H1 (cell line): ENCODE results near the gene BOLA1. TPM values are rescaled to one million over a fixed set of nuclear protein-coding genes. Genes with fewer than 3 reads are reported as not detected.

Experiments
- CTCF ChIA-PET: fragments of 300-600 bp; sonication (Branson Sonifier 250); formaldehyde crosslinking; loops from one replicate; lab custom pipeline; 2021; ENCODE audit not compliant: partially characterized antibody; lab: Charles Lee
- POLR2A ChIA-PET: fragments of 300-600 bp; sonication (Branson Sonifier 250); formaldehyde crosslinking; loops from one replicate; lab custom pipeline; 2021; ENCODE audit warnings: inconsistent platforms; ENCODE audit not compliant: partially characterized antibody; lab: Charles Lee
- DNase-seq, 2 experiments: peaks; one replicate each; pipeline versions ENCODE4 v3.0.0 to v3.0.0-alpha.2; 2010 to 2022; ENCODE audit warnings: low spot score in 2 of 2, low read depth in 1 of 2, mixed read lengths in 1 of 2
- FAIRE-seq: peaks from 2 replicates; lab custom pipeline; 2011; peaks lifted over from hg19 to GRCh38; lab: Jason Lieb, UNC
- H2AFZ ChIP-seq: 2 replicates; pipeline ENCODE4 v1.8.1; 2012; ENCODE audit warnings: low read length, inconsistent platforms
- H2AK5ac ChIP-seq: 2 replicates; pipeline ENCODE4 v1.6.1; 2013; ENCODE audit warnings: low read depth, low read length
- H2BK120ac ChIP-seq: replicated peaks from 2 replicates; pipeline ENCODE3; 2013; ENCODE audit warnings: low read depth, low read length, inconsistent platforms
- H2BK12ac ChIP-seq: 2 replicates; pipeline ENCODE4 v1.6.1; 2013; ENCODE audit warnings: low read depth, low read length
- H2BK15ac ChIP-seq: 2 replicates; pipeline ENCODE4 v1.6.1; 2013; ENCODE audit warnings: low read length
- H2BK20ac ChIP-seq: 2 replicates; pipeline ENCODE4 v1.6.1; 2013; ENCODE audit warnings: low read length
- H2BK5ac ChIP-seq: 2 replicates; pipeline ENCODE4 v1.6.1; 2013; ENCODE audit warnings: low read depth, low read length
- H3K14ac ChIP-seq: 2 replicates; pipeline ENCODE4 v1.6.1; 2013; ENCODE audit warnings: inconsistent platforms; ENCODE audit not compliant: insufficient read length
- H3K18ac ChIP-seq: 2 replicates; pipeline ENCODE4 v1.6.1; 2013; ENCODE audit warnings: low read length; ENCODE audit errors: extremely low read depth
- H3K23ac ChIP-seq: 2 replicates; pipeline ENCODE4 v1.6.1; 2013; ENCODE audit warnings: inconsistent platforms; ENCODE audit not compliant: insufficient read length
- H3K23me2 ChIP-seq: 2 replicates; pipeline ENCODE4 v1.6.1; 2013; ENCODE audit warnings: low read depth, low read length
- H3K27ac ChIP-seq: 2 replicates; pipeline ENCODE4 v1.6.1; 2011; ENCODE audit warnings: low read depth, low read length, inconsistent platforms
- H3K27me3 ChIP-seq, 4 experiments: replicated peaks in 1 of 4; 1 replicate in 1 of 4; 2 replicates in 3 of 4; pipeline versions ENCODE4 v1.6.1 to v1.8.1; 2011 to 2013; ENCODE audit warnings: low read length in 3 of 4, mild to moderate bottlenecking in 3 of 4, inconsistent platforms in 2 of 4, mixed read lengths in 2 of 4, moderate library complexity in 1 of 4; ENCODE audit not compliant: control insufficient read depth in 3 of 4, insufficient read depth in 3 of 4; ENCODE audit errors: extremely low read depth in 1 of 4
- H3K36me3 ChIP-seq, 4 experiments: 2 replicates each; pipeline versions ENCODE4 v1.6.1 to v1.8.1; 2011 to 2013; ENCODE audit warnings: mild to moderate bottlenecking in 4 of 4, low read length in 3 of 4, moderate library complexity in 2 of 4, control low read depth in 1 of 4, inconsistent platforms in 1 of 4; ENCODE audit not compliant: insufficient read depth in 4 of 4, control insufficient read depth in 2 of 4
- H3K4ac ChIP-seq: replicated peaks from 2 replicates; pipeline ENCODE3; 2013; ENCODE audit warnings: low read length, low read depth, mixed read lengths, inconsistent platforms; ENCODE audit not compliant: insufficient read length
- H3K4me1 ChIP-seq, 4 experiments: replicated peaks in 1 of 4; 1 replicate in 1 of 4; 2 replicates in 3 of 4; pipeline versions ENCODE4 v1.6.1 to v1.8.1; 2011 to 2013; ENCODE audit warnings: low read length in 3 of 4, inconsistent platforms in 2 of 4, mixed read lengths in 1 of 4; ENCODE audit not compliant: insufficient read depth in 4 of 4, control insufficient read depth in 3 of 4
- H3K4me2 ChIP-seq, 2 experiments: 2 replicates each; pipeline versions ENCODE4 v1.6.1 to v1.8.1; 2011 to 2013; ENCODE audit warnings: low read depth in 2 of 2, low read length in 2 of 2, control low read depth in 1 of 2, inconsistent platforms in 1 of 2, mild to moderate bottlenecking in 1 of 2; ENCODE audit not compliant: insufficient read depth in 1 of 2
- H3K4me3 ChIP-seq, 4 experiments: fragments of 200-600, 300-600 bp in 1 of 4; sonication (generic), shearing (Covaris generic), sonication (Bioruptor Twin) in 1 of 4; 2 replicates each; pipeline versions ENCODE4 v1.5.1 to v1.8.1; 2011 to 2016; ENCODE audit warnings: low read length in 4 of 4, low read depth in 3 of 4, control low read depth in 2 of 4, inconsistent platforms in 2 of 4, mild to moderate bottlenecking in 2 of 4, mixed read lengths in 1 of 4, moderate library complexity in 1 of 4; ENCODE audit not compliant: insufficient read depth in 2 of 4; ENCODE audit errors: extremely low read depth in 1 of 4
- H3K56ac ChIP-seq: replicated peaks from 2 replicates; pipeline ENCODE3; 2013; ENCODE audit warnings: low read depth, mild to moderate bottlenecking, mixed read lengths, low read length, inconsistent platforms; ENCODE audit not compliant: insufficient read length
- H3K79me1 ChIP-seq: 2 replicates; pipeline ENCODE4 v1.6.1; 2013; ENCODE audit warnings: low read depth, low read length, control low read depth
- H3K79me2 ChIP-seq, 2 experiments: 2 replicates each; pipeline versions ENCODE4 v1.6.1 to v1.8.1; 2012 to 2013; ENCODE audit warnings: low read length in 2 of 2, mild to moderate bottlenecking in 2 of 2, inconsistent platforms in 1 of 2; ENCODE audit not compliant: insufficient read depth in 2 of 2, control insufficient read depth in 1 of 2
- H3K9ac ChIP-seq, 4 experiments: replicated peaks in 1 of 4; 1 replicate in 1 of 4; 2 replicates in 3 of 4; pipeline versions ENCODE4 v1.6.1 to v1.8.1; 2011 to 2013; ENCODE audit warnings: low read depth in 3 of 4, low read length in 3 of 4, control low read depth in 2 of 4, mild to moderate bottlenecking in 2 of 4, moderate library complexity in 2 of 4, inconsistent platforms in 1 of 4; ENCODE audit errors: extremely low read depth in 1 of 4
- H3K9me3 ChIP-seq, 2 experiments: 2 replicates each; pipeline versions ENCODE4 v1.6.1 to v1.8.1; 2012 to 2013; ENCODE audit warnings: mild to moderate bottlenecking in 2 of 2, moderate library complexity in 2 of 2, control low read depth in 1 of 2, inconsistent platforms in 1 of 2, low read depth in 1 of 2, low read length in 1 of 2, mixed read lengths in 1 of 2; ENCODE audit not compliant: insufficient read depth in 2 of 2
- H4K20me1 ChIP-seq, 2 experiments: replicated peaks in 1 of 2; 2 replicates each; pipeline versions ENCODE3 to v1.8.1; 2011 to 2013; ENCODE audit warnings: inconsistent platforms in 2 of 2, low read length in 2 of 2, mild to moderate bottlenecking in 1 of 2; ENCODE audit not compliant: insufficient read depth in 2 of 2, control insufficient read depth in 1 of 2
- H4K5ac ChIP-seq: 2 replicates; pipeline ENCODE4 v1.6.1; 2013; ENCODE audit warnings: low read length, low read depth, mixed read lengths, inconsistent platforms; ENCODE audit not compliant: insufficient read length
- H4K8ac ChIP-seq: 2 replicates; pipeline ENCODE4 v1.8.0; 2013; ENCODE audit warnings: mild to moderate bottlenecking, moderate library complexity, low read length, inconsistent platforms; ENCODE audit not compliant: insufficient read depth; ENCODE audit errors: extremely low read depth
- H4K91ac ChIP-seq: replicated peaks from 2 replicates; pipeline ENCODE3; 2013; ENCODE audit warnings: low read length, mixed read lengths, inconsistent platforms; ENCODE audit not compliant: insufficient read length
- ASH2L ChIP-seq: fragments of 200-600, 300-600 bp; sonication (generic); IDR thresholded peaks from one replicate; pipeline ENCODE4 v1.7.1; 2017; ENCODE audit warnings: low read length
- CREB1 ChIP-seq: IDR thresholded peaks from 2 replicates; pipeline ENCODE4 v1.6.1; 2012; ENCODE audit warnings: inconsistent platforms
- JUND ChIP-seq: IDR thresholded peaks from 2 replicates; pipeline ENCODE4 v1.6.1; 2011; ENCODE audit warnings: mild to moderate bottlenecking, improper control_type of control experiment, low read length
- MAX ChIP-seq: IDR thresholded peaks from 2 replicates; pipeline ENCODE4 v1.6.1; 2012; ENCODE audit warnings: inconsistent platforms
- NRF1 ChIP-seq: IDR thresholded peaks from 2 replicates; pipeline ENCODE4 v1.6.1; 2011; ENCODE audit warnings: mild to moderate bottlenecking, low read depth, low read length, improper control_type of control experiment
- POLR2A ChIP-seq, 2 experiments: IDR thresholded peaks; 1 replicate in 1 of 2; 2 replicates in 1 of 2; pipeline ENCODE4 v1.6.1; 2011; ENCODE audit warnings: low read depth in 2 of 2, low read length in 2 of 2, mild to moderate bottlenecking in 2 of 2; ENCODE audit errors: control extremely low read depth in 1 of 2
- SAP30 ChIP-seq: fragments of 300-600 bp; sonication (generic); IDR thresholded peaks from 2 replicates; pipeline ENCODE4 v1.7.1; 2012; ENCODE audit warnings: low read length, moderate library complexity, mild to moderate bottlenecking, inconsistent platforms; ENCODE audit not compliant: insufficient read depth, insufficient replicate concordance
- SIN3A ChIP-seq, 2 experiments: IDR thresholded peaks in 1 of 2; conservative IDR thresholded peaks in 1 of 2; 2 replicates each; pipeline ENCODE4 v1.6.1; 2011 to 2012; ENCODE audit warnings: low read length in 2 of 2, improper control_type of control experiment in 1 of 2, low read depth in 1 of 2, mild to moderate bottlenecking in 1 of 2
- SP1 ChIP-seq: IDR thresholded peaks from 2 replicates; pipeline ENCODE4 v1.6.1; 2011; ENCODE audit warnings: low read depth, low read length
- SUZ12 ChIP-seq: fragments of 200-600 bp; sonication (generic); IDR thresholded peaks from 2 replicates; pipeline ENCODE4 v1.6.1; 2012; ENCODE audit warnings: mild to moderate bottlenecking, inconsistent platforms, low read length, moderate library complexity, mixed read lengths
- YY1 ChIP-seq: IDR thresholded peaks from 2 replicates; pipeline ENCODE4 v1.6.1; 2011; ENCODE audit warnings: low read depth, mild to moderate bottlenecking, low read length
- ZNF274 ChIP-seq: IDR thresholded peaks from 2 replicates; pipeline ENCODE4 v1.7.0; 2012; ENCODE audit warnings: low read length, borderline replicate concordance; ENCODE audit errors: extremely low read depth
- WGBS, 2 experiments: shearing (Covaris generic) in 1 of 2; methylation state at CpG; one replicate each; pipeline versions ENCODE4 v1.1.6 to v1.1.7; 2013 to 2015; ENCODE audit warnings: low lambda C conversion rate in 2 of 2, mixed read lengths in 2 of 2, inconsistent platforms in 1 of 2, low coverage in 1 of 2, missing lambda C conversion rate in 1 of 2; ENCODE audit not compliant: insufficient replicate concordance in 2 of 2, insufficient coverage in 1 of 2, insufficient read length in 1 of 2; ENCODE audit errors: extremely low coverage in 1 of 2, missing lambda C conversion rate in 1 of 2; 5-methylcytosine and 5-hydroxymethylcytosine counted together
- polyA plus RNA-seq, 7 experiments: library from polyadenylated mRNA; depleted of rRNA in 3 of 7; stranded (reverse) in 5 of 7; unstranded in 2 of 7; fragments of >200 nt in 5 of 7; fragments of 200-250 nt in 2 of 7; gene quantifications; 1 replicate in 5 of 7; 2 replicates in 1 of 7; 4 replicates in 1 of 7; pipeline versions ENCODE4 v1.2.1 to v1.2.3, GENCODE V29; 2011 to 2013; ENCODE audit warnings: missing spikeins in 2 of 7, mixed read lengths in 2 of 7
- total RNA-seq: library from RNA; stranded (reverse); fragmentation: NEBNext Ultra II Directional; extraction: Animal tissue kit (Norgen Biotek cat#: 25700); gene quantifications from 2 replicates; pipeline ENCODE4 v1.2.1, GENCODE V29; 2021

The BOLA1 gene
- total and polyA plus RNA-seq, 2 of the 8 experiments (the other 6 are each of a cell fraction or from before 2014, with no cell fraction given) = 8.1 to 15.4 TPM

GRCh38 chr1:149917571-149918144, 18.3 kb downstream of the BOLA1 start, which contains the start of gene SV2A:
Gene SV2A (minus strand): TSS chr1:149917844. CDS start chr1:149913840, 4,004 bp downstream.
- H3K56ac ChIP-seq = peak within 1 kb of the TSS; percentile 40
- peak within 1 kb of the TSS; percentile 96 for H3K4ac ChIP-seq
- peak within 1 kb of the TSS; percentile 86 for H2AFZ ChIP-seq
- no peak within 1 kb of the TSS for H3K27ac ChIP-seq
- no peak within 1 kb of the TSS for H4K5ac ChIP-seq
- H3K79me2 ChIP-seq = peaks cover 0 to 12% of the 10 kb centered on the region in 2 experiments; a peak in 2 of 4 replicates
- FAIRE-seq = no peak
- H3K18ac ChIP-seq = peak within 1 kb of the TSS; percentile 55; the same call in 1 of the 2 replicates
- no peak within 1 kb of the TSS for H2AK5ac ChIP-seq
- peak in 1 of 2 experiments; percentile 72 for DNase-seq
- peak within 1 kb of the TSS; percentile 10 to 79 (median 62) for H3K9ac ChIP-seq
- peaks cover 4 to 19% (median 11%) of the 10 kb centered on the region in 4 experiments for H3K4me1 ChIP-seq
- peak within 1 kb of the TSS; percentile 85 to 99 (median 92) for H3K4me3 ChIP-seq
- no peak within 1 kb of the TSS for H4K91ac ChIP-seq
- H2BK12ac ChIP-seq = peak within 1 kb of the TSS; percentile 1; the same call in 1 of the 2 replicates
- H4K20me1 ChIP-seq = peaks cover 0 to 2% of the 10 kb centered on the region in 2 experiments
- CTCF ChIA-PET = interaction anchor here (1.7 kb wide), 1 partner anchor 45 kb away, joined by 4 read pairs; no protein-coding TSS in a partner anchor
- WGBS, 2 experiments = 3% methylated on average over 6 of the region's 24 CpGs; no CpG with 5 or more reads in 1 of the 2 experiments
- 0 out of 2 replicates have a peak within 1 kb of the TSS, but pooled peaks have one; percentile 29 for H2BK15ac ChIP-seq
- no peaks in the 10 kb centered on the region for H3K27me3 ChIP-seq
- no peak within 1 kb of the TSS for H4K8ac ChIP-seq
- H3K4me2 ChIP-seq = peak within 1 kb of the TSS; percentile 94 to 98
- peak within 1 kb of the TSS; percentile 89 for H3K14ac ChIP-seq
- H2BK120ac ChIP-seq = peak within 1 kb of the TSS; percentile 43
- peak within 1 kb of the TSS; percentile 72 for H3K23ac ChIP-seq
- H3K79me1 ChIP-seq = peaks cover 15% of the 10 kb centered on the region
- H3K23me2 ChIP-seq = peaks cover 10% of the 10 kb centered on the region; the same call in 1 of the 2 replicates
- H2BK20ac ChIP-seq = peak within 1 kb of the TSS; percentile 32; the same call in 1 of the 2 replicates
- no peaks in the 10 kb centered on the region for H3K9me3 ChIP-seq
- peak within 1 kb of the TSS; percentile 56; the same call in 1 of the 2 replicates for H2BK5ac ChIP-seq
- H3K36me3 ChIP-seq = peaks cover 3 to 9% (median 5%) of the 10 kb centered on the region in 4 experiments; a peak in 3 of 8 replicates
- POLR2A ChIA-PET = interaction anchor here (0.6 to 2.7 kb wide), 8 partner anchors 11 to 31 kb away, joined by 3 to 15 read pairs (median 5); a partner anchor contains a TSS
- TF ChIP-seq NRF1 (no peak), ZNF274 (no peak), SUZ12 (no peak), SAP30 (no peak), MAX (peak; percentile 38; the same call in 1 of the 2 replicates), JUND (0 out of 2 replicates have a peak, but pooled peaks have one; percentile 31), SP1 (0 out of 2 replicates have a peak, but pooled peaks have one; percentile 39), SIN3A (conservative IDR thresholded peaks at IDR 0.05 in 1 of 2, IDR thresholded peaks at IDR 0.05 in 1 of 2; ENCODE audit: low read depth in 1 of 2, low read length in 2 of 2) (peak; percentile 56 to 89; a peak in 2 of 4 replicates), POLR2A (IDR thresholded peaks at IDR 0.05; ENCODE audit: control extremely low read depth in 1 of 2, low read depth in 2 of 2, low read length in 2 of 2) (peak in 1 of 2 experiments; percentile 50; a peak in 1 of 3 replicates), CREB1 (no peak), ASH2L (peak; percentile 87), YY1 (peak; percentile 54; the same call in 1 of the 2 replicates)
